ENCODE data around the gene KCNJ6. TPM values are rescaled to one million over a fixed set of nuclear protein-coding genes. Genes with fewer than 3 reads are reported as not detected.

The KCNJ6 gene
- total and polyA plus RNA-seq, 3 donors from 2014 or later = 0.24 to 0.25 (median 0.25) TPM

GRCh38 chr21:37658121-37658816, 258.0 kb downstream of the KCNJ6 start:
- Histone ChIP-seq H3K9me3 (no peaks in the 10 kb centered on the region), H3K4me1 (peaks cover 12% of the 10 kb centered on the region), H3K36me3 (ENCODE audit: low read depth, missing control alignments) (no peaks in the 10 kb centered on the region), H3K27ac (no peak overlapping the region), H3K27me3 (no peaks in the 10 kb centered on the region), H3K4me3 (no peak overlapping the region)
- TF ChIP-seq CTCF (IDR thresholded peaks at IDR 0.05) (no peak), POLR2A (IDR thresholded peaks at IDR 0.05) (no peak)
- intact Hi-C loops (cut with DNase I; ENCODE audit: low total_unique reads) = no loop called here
- DNase-seq = no peak
- WGBS, 2 donors = 38 to 43% methylated on average over 10 of the region's 10 CpGs

GRCh38 chr21:37656899-37657298, 259.4 kb downstream of the KCNJ6 start:
- Histone ChIP-seq H3K27me3 (no peaks in the 10 kb centered on the region), H3K9me3 (no peaks in the 10 kb centered on the region), H3K4me3 (no peak overlapping the region), H3K27ac (no peak overlapping the region), H3K4me1 (peaks cover 12% of the 10 kb centered on the region), H3K36me3 (ENCODE audit: low read depth, missing control alignments) (no peaks in the 10 kb centered on the region)
- TF ChIP-seq POLR2A (IDR thresholded peaks at IDR 0.05) = no peak
- TF ChIP-seq CTCF (IDR thresholded peaks at IDR 0.05) = no peak
- 89 to 97% methylated on average over 3 to 5 of the region's 5 CpGs for WGBS, 2 donors
- no peak for DNase-seq
- intact Hi-C loops (cut with DNase I; ENCODE audit: low total_unique reads) = no loop called here

- Histone ChIP-seq H3K36me3 (ENCODE audit: low read depth, missing control alignments) (no peaks in the 10 kb centered on the region), H3K4me3 (no peak overlapping the region), H3K27me3 (no peaks in the 10 kb centered on the region), H3K27ac (no peak overlapping the region), H3K4me1 (peaks cover 12% of the 10 kb centered on the region), H3K9me3 (no peaks in the 10 kb centered on the region)
- TF ChIP-seq CTCF (IDR thresholded peaks at IDR 0.05) (no peak), POLR2A (IDR thresholded peaks at IDR 0.05) (no peak)
- WGBS, 2 donors = 92 to 94% methylated on average over 5 to 6 of the region's 6 CpGs
- intact Hi-C loops (cut with DNase I; ENCODE audit: low total_unique reads) = no loop called here
- no peak for DNase-seq
Observed at GRCh38 chr21:37655611-37656300, 260.5 kb downstream of the KCNJ6 start.

GRCh38 chr21:37654596-37654995, 261.7 kb downstream of the KCNJ6 start:
- Histone ChIP-seq H3K27ac (no peak overlapping the region), H3K9me3 (no peaks in the 10 kb centered on the region), H3K36me3 (ENCODE audit: low read depth, missing control alignments) (no peaks in the 10 kb centered on the region), H3K4me3 (no peak overlapping the region), H3K27me3 (no peaks in the 10 kb centered on the region), H3K4me1 (peaks cover 12% of the 10 kb centered on the region)
- no peak for DNase-seq
- TF ChIP-seq POLR2A (IDR thresholded peaks at IDR 0.05) (no peak), CTCF (IDR thresholded peaks at IDR 0.05) (no peak)
- WGBS, 2 donors = 95 to 97% methylated on average over 4 of the region's 4 CpGs
- intact Hi-C loops (cut with DNase I; ENCODE audit: low total_unique reads) = no loop called here

Measured in testis (tissue), 3 donors.